Activated naive CD8-positive, alpha-beta T cell treated with anti-CD3 and anti-CD28 coated beads for 36 hours (primary cell): ENCODE measurements around the gene SPC24. TPM values are rescaled to one million over a fixed set of nuclear protein-coding genes. Genes with fewer than 3 reads are reported as not detected.
"Not testable (repeated sequence)": the region's sequence is repeated elsewhere in the genome, so short reads cannot be mapped to it uniquely, and the experiment has no call there.

ENCODE experiments used
- DNase-seq: peaks from one replicate; pipeline ENCODE4 v3.0.0; 2021
- H3K27ac Mint-ChIP-seq: one replicate; pipeline ENCODE4 v1.8.0; 2022; ENCODE audit warnings: mild to moderate bottlenecking, moderate library complexity, mixed read lengths
- H3K27me3 Mint-ChIP-seq: one replicate; pipeline ENCODE4 v1.8.0; 2022; ENCODE audit warnings: mild to moderate bottlenecking, mixed read lengths
- H3K36me3 Mint-ChIP-seq: one replicate; pipeline ENCODE4 v1.8.0; 2021; ENCODE audit warnings: mild to moderate bottlenecking, mixed read lengths
- H3K4me1 Mint-ChIP-seq: one replicate; pipeline ENCODE4 v1.8.0; 2021; ENCODE audit warnings: mixed read lengths
- H3K4me3 Mint-ChIP-seq: one replicate; pipeline ENCODE4 v1.8.0; 2022; ENCODE audit warnings: mild to moderate bottlenecking, moderate library complexity, mixed read lengths
- H3K9me3 Mint-ChIP-seq: one replicate; pipeline ENCODE4 v1.8.0; 2022; ENCODE audit warnings: mixed read lengths
- total RNA-seq, 2 experiments: library from RNA; stranded (reverse); gene quantifications; one replicate each; pipeline ENCODE4 v1.2.3, GENCODE V29; 2021

SPC24 gene
- total RNA-seq, 2 experiments from 2014 or later = 54.4 TPM

- H3K9me3 Mint-ChIP-seq = no peaks in the 10 kb centered on the region
- peaks cover 1% of the 10 kb centered on the region for H3K36me3 Mint-ChIP-seq
- no peak for DNase-seq
- no peaks in the 10 kb centered on the region for H3K27me3 Mint-ChIP-seq
- no peak overlapping the region for H3K27ac Mint-ChIP-seq
- peaks cover 4% of the 10 kb centered on the region for H3K4me1 Mint-ChIP-seq
- H3K4me3 Mint-ChIP-seq = no peak overlapping the region
Observed at GRCh38 chr19:11159598-11160439, 4.2 kb upstream of the SPC24 start.

- H3K4me3 Mint-ChIP-seq = peak overlapping the region; percentile 83
- DNase-seq = no peak
- peaks cover 12% of the 10 kb centered on the region for H3K4me1 Mint-ChIP-seq
- H3K27ac Mint-ChIP-seq = peak overlapping the region; percentile 34
- H3K27me3 Mint-ChIP-seq = no peaks in the 10 kb centered on the region
- H3K36me3 Mint-ChIP-seq = peaks cover 24% of the 10 kb centered on the region
- H3K9me3 Mint-ChIP-seq = no peaks in the 10 kb centered on the region
Observed at GRCh38 chr19:11154683-11155047, 917 bp downstream of the SPC24 start.

- Mint-ChIP-seq H3K27ac (no peak overlapping the region), H3K27me3 (no peaks in the 10 kb centered on the region), H3K4me1 (peaks cover 12% of the 10 kb centered on the region), H3K36me3 (peaks cover 33% of the 10 kb centered on the region), H3K9me3 (no peaks in the 10 kb centered on the region), H3K4me3 (no peak overlapping the region)
- no peak for DNase-seq
Observed at GRCh38 chr19:11152318-11153062, 3.1 kb downstream of the SPC24 start.

GRCh38 chr19:11151181-11151580 is 4.4 kb downstream of the SPC24 start:
- no peak for DNase-seq
- Mint-ChIP-seq H3K36me3 (peaks cover 43% of the 10 kb centered on the region), H3K27ac (no peak overlapping the region), H3K9me3 (no peaks in the 10 kb centered on the region), H3K4me3 (no peak overlapping the region), H3K27me3 (no peaks in the 10 kb centered on the region), H3K4me1 (peaks cover 10% of the 10 kb centered on the region)

GRCh38 chr19:11148001-11148400 is 7.6 kb downstream of the SPC24 start:
- Mint-ChIP-seq H3K4me3 (no peak overlapping the region), H3K36me3 (peaks cover 43% of the 10 kb centered on the region), H3K4me1 (peaks cover 8% of the 10 kb centered on the region), H3K27me3 (no peaks in the 10 kb centered on the region), H3K9me3 (no peaks in the 10 kb centered on the region), H3K27ac (no peak overlapping the region)
- no peak for DNase-seq

- peaks cover 32% of the 10 kb centered on the region for H3K36me3 Mint-ChIP-seq
Observed at GRCh38 chr19:11145536-11145924, 10.1 kb downstream of the SPC24 start.

GRCh38 chr19:11142528-11143171 is 12.9 kb downstream of the SPC24 start:
- Mint-ChIP-seq H3K4me3 (no peak overlapping the region), H3K4me1 (peaks cover 15% of the 10 kb centered on the region), H3K27ac (no peak overlapping the region), H3K9me3 (no peaks in the 10 kb centered on the region), H3K27me3 (peaks cover 6% of the 10 kb centered on the region), H3K36me3 (peaks cover 23% of the 10 kb centered on the region)
- no peak for DNase-seq

More at GRCh38 chr19:11145536-11145924, 10.1 kb downstream of the SPC24 start:
- Mint-ChIP-seq H3K27me3 (no peaks in the 10 kb centered on the region), H3K4me1 (peaks cover 8% of the 10 kb centered on the region), H3K9me3 (no peaks in the 10 kb centered on the region), H3K4me3 (no peak overlapping the region), H3K27ac (no peak overlapping the region)
- DNase-seq = no peak

- peaks cover 6% of the 10 kb centered on the region for H3K27me3 Mint-ChIP-seq
- H3K4me1 Mint-ChIP-seq = peaks cover 16% of the 10 kb centered on the region
- no peak for DNase-seq
- no peak overlapping the region for H3K27ac Mint-ChIP-seq
- H3K4me3 Mint-ChIP-seq = no peak overlapping the region
- peaks cover 21% of the 10 kb centered on the region for H3K36me3 Mint-ChIP-seq
- H3K9me3 Mint-ChIP-seq = no peaks in the 10 kb centered on the region
Observed at GRCh38 chr19:11141937-11142527, 13.6 kb downstream of the SPC24 start.

GRCh38 chr19:11140896-11141295 is 14.7 kb downstream of the SPC24 start:
- no peak overlapping the region for H3K27ac Mint-ChIP-seq

GRCh38 chr19:11140023-11140538 is 15.5 kb downstream of the SPC24 start:
- DNase-seq, H3K4me3 Mint-ChIP-seq, H3K27me3 Mint-ChIP-seq, H3K36me3 Mint-ChIP-seq, H3K9me3 Mint-ChIP-seq, H3K27ac Mint-ChIP-seq: not testable (repeated sequence)
- peaks cover 16% of the 10 kb centered on the region for H3K4me1 Mint-ChIP-seq

More at GRCh38 chr19:11140896-11141295, 14.7 kb downstream of the SPC24 start:
- H3K4me3 Mint-ChIP-seq = no peak overlapping the region
- DNase-seq = no peak
- no peaks in the 10 kb centered on the region for H3K9me3 Mint-ChIP-seq
- peaks cover 16% of the 10 kb centered on the region for H3K4me1 Mint-ChIP-seq
- H3K27me3 Mint-ChIP-seq = peaks cover 6% of the 10 kb centered on the region
- peaks cover 10% of the 10 kb centered on the region for H3K36me3 Mint-ChIP-seq

GRCh38 chr19:11138601-11139300 is 16.8 kb downstream of the SPC24 start:
- Mint-ChIP-seq H3K4me3 (peak overlapping the region; percentile 11), H3K27me3 (peaks cover 6% of the 10 kb centered on the region), H3K9me3 (no peaks in the 10 kb centered on the region), H3K36me3 (no peaks in the 10 kb centered on the region), H3K4me1 (peaks cover 15% of the 10 kb centered on the region), H3K27ac (no peak overlapping the region)
- no peak for DNase-seq

GRCh38 chr19:11137542-11138384 is 17.8 kb downstream of the SPC24 start:
- Mint-ChIP-seq H3K27ac (peak overlapping the region; percentile 68), H3K4me1 (peaks cover 8% of the 10 kb centered on the region), H3K27me3 (peaks cover 6% of the 10 kb centered on the region), H3K4me3 (peak overlapping the region; percentile 61), H3K9me3 (no peaks in the 10 kb centered on the region), H3K36me3 (peaks cover 2% of the 10 kb centered on the region)
- DNase-seq = peak; percentile 54

GRCh38 chr19:11136400-11137101 is 19.0 kb downstream of the SPC24 start:
- peaks cover 6% of the 10 kb centered on the region for H3K27me3 Mint-ChIP-seq
- peaks cover 8% of the 10 kb centered on the region for H3K4me1 Mint-ChIP-seq
- peaks cover 9% of the 10 kb centered on the region for H3K36me3 Mint-ChIP-seq
- H3K27ac Mint-ChIP-seq = no peak overlapping the region
- no peak for DNase-seq
- peak overlapping the region; percentile 10 for H3K4me3 Mint-ChIP-seq
- H3K9me3 Mint-ChIP-seq = no peaks in the 10 kb centered on the region
